HEK293T (cell line): ENCODE results near the gene PCSK5.

ENCODE experiments used
- CTCF ChIA-PET: fragments of 350-600 bp; formaldehyde crosslinking; extraction: SDS; loops from one replicate; lab custom pipeline; 2021; ENCODE audit warnings: antibody characterized with exemption, inconsistent platforms; lab: Yijun Ruan, JAX
- POLR2A ChIA-PET: fragments of 350-600 bp; formaldehyde crosslinking; extraction: SDS; loops from one replicate; lab custom pipeline; 2020; ENCODE audit warnings: antibody characterized with exemption, inconsistent platforms; lab: Yijun Ruan, JAX
- DNase-seq: peaks from one replicate; pipeline ENCODE4 v3.0.0; 2012; ENCODE audit warnings: mixed read lengths; ENCODE audit errors: extremely low spot score
- ARNT ChIP-seq: fragments of 450-650 bp; IDR thresholded peaks from 2 replicates; pipeline ENCODE4 v1.6.1; 2017; ENCODE audit warnings: mild to moderate bottlenecking
- BHLHE40 ChIP-seq: fragments of 450-650 bp; IDR thresholded peaks from 2 replicates; pipeline ENCODE4 v1.6.1; 2016; ENCODE audit warnings: mild to moderate bottlenecking, moderate library complexity, borderline replicate concordance
- CTBP1 ChIP-seq: fragments of 450-650 bp; IDR thresholded peaks from 2 replicates; pipeline ENCODE4 v1.6.1; 2016; ENCODE audit warnings: borderline replicate concordance
- ELF4 ChIP-seq: fragments of 450-650 bp; IDR thresholded peaks from 2 replicates; pipeline ENCODE4 v1.6.1; 2017; ENCODE audit warnings: antibody characterized with exemption
- FOXA1 ChIP-seq: fragments of 450-650 bp; IDR thresholded peaks from 2 replicates; pipeline ENCODE4 v1.6.1; 2016; ENCODE audit warnings: mild to moderate bottlenecking
- FOXK2 ChIP-seq: fragments of 450-650 bp; IDR thresholded peaks from 2 replicates; pipeline ENCODE4 v1.6.1; 2016; ENCODE audit warnings: mild to moderate bottlenecking
- FOXM1 ChIP-seq: fragments of 450-650 bp; IDR thresholded peaks from 2 replicates; pipeline ENCODE4 v1.6.1; 2017; ENCODE audit warnings: mild to moderate bottlenecking, borderline replicate concordance
- HDGF ChIP-seq: fragments of 450-650 bp; IDR thresholded peaks from 2 replicates; pipeline ENCODE4 v1.6.1; 2017; ENCODE audit warnings: antibody characterized with exemption, borderline replicate concordance
- L3MBTL2 ChIP-seq: fragments of 450-650 bp; conservative IDR thresholded peaks from 2 replicates; pipeline ENCODE4 v1.6.1; 2016; ENCODE audit warnings: mild to moderate bottlenecking
- LEF1 ChIP-seq: fragments of 450-650 bp; IDR thresholded peaks from 2 replicates; pipeline ENCODE4 v1.6.1; 2017; ENCODE audit warnings: mild to moderate bottlenecking, borderline replicate concordance
- NFRKB ChIP-seq: fragments of 450-650 bp; IDR thresholded peaks from 2 replicates; pipeline ENCODE4 v1.6.1; 2016; ENCODE audit warnings: mild to moderate bottlenecking, moderate library complexity
- PKNOX1 ChIP-seq: fragments of 450-650 bp; IDR thresholded peaks from 2 replicates; pipeline ENCODE4 v1.6.1; 2016
- SP1 ChIP-seq: fragments of 450-650 bp; IDR thresholded peaks from 2 replicates; pipeline ENCODE4 v1.6.1; 2017
- SUZ12 ChIP-seq: fragments of 450-650 bp; IDR thresholded peaks from 2 replicates; pipeline ENCODE4 v1.6.1; 2016; ENCODE audit warnings: mild to moderate bottlenecking
- TARDBP ChIP-seq: fragments of 450-650 bp; IDR thresholded peaks from 2 replicates; pipeline ENCODE4 v1.6.1; 2016
- ZNF384 ChIP-seq: fragments of 450-650 bp; IDR thresholded peaks from 2 replicates; pipeline ENCODE4 v1.6.1; 2016

PCSK5 gene

GRCh38 chr9:76085596-76085995, 195.1 kb downstream of the PCSK5 start:
- no peak for DNase-seq
- CTCF ChIA-PET = no interaction called here
- POLR2A ChIA-PET = no interaction called here
- no peak for TF ChIP-seq L3MBTL2
- no peak for TF ChIP-seq FOXK2
- no peak for TF ChIP-seq SP1
- no peak for TF ChIP-seq FOXM1
- TF ChIP-seq LEF1 = no peak
- TF ChIP-seq HDGF = no peak
- TF ChIP-seq CTBP1 = no peak
- TF ChIP-seq FOXA1 = no peak
- TF ChIP-seq ARNT = no peak
- no peak for TF ChIP-seq ZNF384

- no peak for DNase-seq
- POLR2A ChIA-PET = no interaction called here
- CTCF ChIA-PET = interaction anchor here (0.6 kb wide), 1 partner anchor 142 kb away, joined by 3 read pairs; no protein-coding TSS in a partner anchor
- TF ChIP-seq HDGF (no peak), LEF1 (no peak), CTBP1 (no peak), TARDBP (no peak), SUZ12 (no peak), FOXA1 (no peak)
These were observed 196.1 kb downstream of the PCSK5 start for GRCh38 chr9:76086539-76086938.

GRCh38 chr9:76087976-76088375, 197.5 kb downstream of the PCSK5 start:
- CTCF ChIA-PET = no interaction called here
- POLR2A ChIA-PET = no interaction called here
- no peak for DNase-seq
- TF ChIP-seq PKNOX1 (no peak), CTBP1 (no peak), FOXM1 (no peak), L3MBTL2 (no peak), NFRKB (no peak), SP1 (no peak), ELF4 (no peak), ARNT (no peak), LEF1 (no peak), FOXK2 (no peak), HDGF (no peak), BHLHE40 (no peak), FOXA1 (no peak), SUZ12 (no peak), TARDBP (no peak), ZNF384 (no peak)

- TF ChIP-seq TARDBP (no peak), ZNF384 (no peak), L3MBTL2 (no peak), FOXA1 (no peak), PKNOX1 (no peak), NFRKB (no peak)
- CTCF ChIA-PET = no interaction called here
- no peak for DNase-seq
- POLR2A ChIA-PET = no interaction called here
These were observed 199.9 kb downstream of the PCSK5 start for GRCh38 chr9:76090330-76090729.

- DNase-seq = no peak
- POLR2A ChIA-PET = no interaction called here
- TF ChIP-seq NFRKB = no peak
- TF ChIP-seq CTBP1 = no peak
- TF ChIP-seq SP1 = no peak
- TF ChIP-seq LEF1 = no peak
- no peak for TF ChIP-seq FOXA1
- no peak for TF ChIP-seq L3MBTL2
- TF ChIP-seq HDGF = no peak
- no peak for TF ChIP-seq ARNT
- TF ChIP-seq TARDBP = no peak
- TF ChIP-seq ZNF384 = no peak
- TF ChIP-seq BHLHE40 = no peak
- CTCF ChIA-PET = no interaction called here
These were observed 200.4 kb downstream of the PCSK5 start for GRCh38 chr9:76090909-76091308.

- ChIA-PET CTCF (no interaction called here), POLR2A (no interaction called here)
- TF ChIP-seq LEF1 = no peak
- no peak for TF ChIP-seq L3MBTL2
- TF ChIP-seq CTBP1 = no peak
- no peak for TF ChIP-seq FOXA1
- no peak for TF ChIP-seq PKNOX1
- no peak for TF ChIP-seq SUZ12
- TF ChIP-seq FOXK2 = no peak
- no peak for TF ChIP-seq HDGF
- TF ChIP-seq NFRKB = no peak
- TF ChIP-seq ARNT = no peak
- no peak for TF ChIP-seq SP1
- TF ChIP-seq TARDBP = no peak
- TF ChIP-seq ELF4 = no peak
- TF ChIP-seq FOXM1 = no peak
- no peak for TF ChIP-seq BHLHE40
- no peak for TF ChIP-seq ZNF384
- no peak for DNase-seq
These were observed 202.1 kb downstream of the PCSK5 start for GRCh38 chr9:76092572-76092971.

- CTCF ChIA-PET = no interaction called here
- TF ChIP-seq HDGF (no peak), L3MBTL2 (no peak), TARDBP (no peak), ELF4 (no peak), ARNT (no peak), SP1 (no peak), FOXK2 (no peak), FOXA1 (no peak), NFRKB (no peak), PKNOX1 (no peak), ZNF384 (no peak), SUZ12 (no peak), CTBP1 (no peak), BHLHE40 (no peak), FOXM1 (no peak), LEF1 (no peak)
- POLR2A ChIA-PET = no interaction called here
- no peak for DNase-seq
These were observed 205.1 kb downstream of the PCSK5 start for GRCh38 chr9:76095585-76095984.
